SH-SY5Y (cell line): Measurements from ENCODE around the gene COA6.

Source experiments
- GATA2 ChIP-seq: IDR thresholded peaks from 2 replicates; pipeline ENCODE4 v1.6.1; 2011; ENCODE audit warnings: mild to moderate bottlenecking, low read depth, low read length
- GATA3 ChIP-seq: IDR thresholded peaks from 2 replicates; pipeline ENCODE4 v1.6.1; 2011; ENCODE audit warnings: low read depth, mild to moderate bottlenecking, low read length, moderate library complexity

DNA sequence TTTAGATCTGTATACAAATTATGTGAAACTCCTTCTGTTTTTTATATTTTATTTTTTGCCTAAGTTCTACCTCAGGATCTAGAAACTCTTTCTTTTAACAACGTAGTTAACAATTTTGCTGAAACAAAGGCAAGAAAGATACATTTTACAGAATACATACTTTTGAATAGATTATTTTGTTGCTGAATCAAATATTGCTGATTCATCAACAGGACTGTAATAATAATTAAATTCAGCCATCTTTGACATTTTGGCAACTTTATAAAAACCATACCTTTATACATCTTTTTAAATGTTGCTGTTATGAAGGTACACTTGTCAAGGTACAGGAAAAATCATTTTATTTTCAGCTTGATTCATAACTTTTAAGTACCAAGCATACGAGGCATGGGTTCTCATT, 10.7 kb upstream of the COA6 start:
- TF ChIP-seq GATA2 (no peak), GATA3 (no peak)
